Loucy (cell line): ENCODE results near the gene MACROD2.

Source experiments
- H2AFZ ChIP-seq: fragments of 200-600 bp; sonication (generic); 2 replicates; pipeline ENCODE4 v1.6.0; 2016; ENCODE audit warnings: antibody characterized with exemption, mild to moderate bottlenecking, low read length, moderate library complexity
- H3F3A ChIP-seq: fragments of 200-600 bp; 2 replicates; pipeline ENCODE4 v1.6.0; 2016; ENCODE audit warnings: antibody characterized with exemption, low read depth, mild to moderate bottlenecking
- H3K27me3 ChIP-seq: fragments of 200-600 bp; sonication (generic); 2 replicates; pipeline ENCODE4 v1.6.1; 2014; ENCODE audit warnings: low read length, mild to moderate bottlenecking; ENCODE audit not compliant: insufficient read depth, poor library complexity, severe bottlenecking
- H3K36me3 ChIP-seq: fragments of 200-600 bp; sonication (generic); 2 replicates; pipeline ENCODE4 v1.6.1; 2016; ENCODE audit warnings: low read length; ENCODE audit not compliant: insufficient read depth
- H3K4me1 ChIP-seq: fragments of 200-600 bp; sonication (generic); 2 replicates; pipeline ENCODE4 v1.5.1; 2014; ENCODE audit warnings: low read length, mild to moderate bottlenecking; ENCODE audit not compliant: insufficient read depth, poor library complexity, severe bottlenecking
- H3K4me2 ChIP-seq: fragments of 200-600 bp; sonication (generic); 2 replicates; pipeline ENCODE4 v1.6.0; 2014; ENCODE audit warnings: antibody characterized with exemption, low read length, low read depth, mild to moderate bottlenecking; ENCODE audit not compliant: poor library complexity, severe bottlenecking
- H3K4me3 ChIP-seq: fragments of 200-600 bp; sonication (generic); 2 replicates; pipeline ENCODE4 v1.5.1; 2014; ENCODE audit warnings: low read length, mild to moderate bottlenecking, mixed read lengths; ENCODE audit not compliant: poor library complexity, severe bottlenecking
- H3K79me2 ChIP-seq: fragments of 200-600 bp; sonication (generic); 2 replicates; pipeline ENCODE4 v1.6.1; 2014; ENCODE audit warnings: low read length; ENCODE audit not compliant: insufficient read depth
- H3K9ac ChIP-seq: fragments of 200-600 bp; sonication (generic); 2 replicates; pipeline ENCODE4 v1.6.0; 2014; ENCODE audit warnings: mild to moderate bottlenecking, low read depth, low read length, moderate library complexity; ENCODE audit not compliant: poor library complexity, severe bottlenecking
- H3K9me2 ChIP-seq: fragments of 200-600 bp; sonication (generic); replicated peaks from 2 replicates; pipeline ENCODE4 v1.6.1; 2016; ENCODE audit warnings: low read depth, low read length, mixed read lengths
- H3K9me3 ChIP-seq: fragments of 200-600 bp; sonication (generic); 2 replicates; pipeline ENCODE4 v1.6.1; 2014; ENCODE audit warnings: mild to moderate bottlenecking, antibody characterized with exemption, low read length, low read depth; ENCODE audit not compliant: insufficient read depth
- H4K20me1 ChIP-seq: fragments of 200-600 bp; sonication (generic); 2 replicates; pipeline ENCODE4 v1.6.0; 2014; ENCODE audit warnings: antibody characterized with exemption, low read length, mild to moderate bottlenecking; ENCODE audit not compliant: insufficient read depth, poor library complexity, severe bottlenecking
- EZH2phosphoT487 ChIP-seq: fragments of 200-600 bp; IDR thresholded peaks from 2 replicates; pipeline ENCODE4 v1.6.1; 2018; ENCODE audit warnings: antibody characterized with exemption, mild to moderate bottlenecking, moderate library complexity, borderline replicate concordance
- TF ChIP-seq, protein P1 (sequence below): fragments of 200-600 bp; sonication (generic); conservative IDR thresholded peaks from 2 replicates; pipeline ENCODE4 v1.5.1; 2014; ENCODE audit warnings: mild to moderate bottlenecking, antibody characterized with exemption, low read length

Gene MACROD2

DNA sequence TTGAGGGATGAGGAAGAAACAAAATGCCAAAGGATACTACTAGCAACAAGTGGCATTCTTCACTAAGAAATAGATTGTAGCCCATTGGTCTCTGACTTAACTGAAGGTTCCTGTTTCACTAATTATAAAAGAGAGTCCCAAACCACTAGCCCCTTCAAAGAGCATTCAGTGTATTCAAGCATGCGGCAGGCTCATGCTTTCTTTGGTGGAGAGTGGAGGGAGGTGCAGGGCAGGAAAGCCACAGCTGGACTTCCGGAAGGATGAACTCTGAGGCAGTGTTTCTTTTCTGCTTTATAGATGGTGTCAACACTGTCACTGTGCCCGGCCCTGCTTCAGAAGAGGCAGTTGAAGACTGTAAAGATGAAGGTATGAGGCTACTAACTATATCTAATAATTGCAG, 1941.9 kb downstream of the MACROD2 start:
- Histone ChIP-seq H3K9me2 (no peaks in the 10 kb centered on the region), H3K79me2 (no peaks in the 10 kb centered on the region), H3F3A (no peaks in the 10 kb centered on the region), H3K4me2 (no peak overlapping the region), H3K4me3 (no peak overlapping the region), H3K9ac (no peak overlapping the region), H3K9me3 (no peaks in the 10 kb centered on the region; the same call in 1 of the 2 replicates), H2AFZ (no peak overlapping the region), H3K4me1 (no peaks in the 10 kb centered on the region), H3K27me3 (no peaks in the 10 kb centered on the region), H3K36me3 (no peaks in the 10 kb centered on the region), H4K20me1 (no peaks in the 10 kb centered on the region)
- no peak for TF ChIP-seq EZH2phosphoT487
- TF ChIP-seq, protein P1, sequence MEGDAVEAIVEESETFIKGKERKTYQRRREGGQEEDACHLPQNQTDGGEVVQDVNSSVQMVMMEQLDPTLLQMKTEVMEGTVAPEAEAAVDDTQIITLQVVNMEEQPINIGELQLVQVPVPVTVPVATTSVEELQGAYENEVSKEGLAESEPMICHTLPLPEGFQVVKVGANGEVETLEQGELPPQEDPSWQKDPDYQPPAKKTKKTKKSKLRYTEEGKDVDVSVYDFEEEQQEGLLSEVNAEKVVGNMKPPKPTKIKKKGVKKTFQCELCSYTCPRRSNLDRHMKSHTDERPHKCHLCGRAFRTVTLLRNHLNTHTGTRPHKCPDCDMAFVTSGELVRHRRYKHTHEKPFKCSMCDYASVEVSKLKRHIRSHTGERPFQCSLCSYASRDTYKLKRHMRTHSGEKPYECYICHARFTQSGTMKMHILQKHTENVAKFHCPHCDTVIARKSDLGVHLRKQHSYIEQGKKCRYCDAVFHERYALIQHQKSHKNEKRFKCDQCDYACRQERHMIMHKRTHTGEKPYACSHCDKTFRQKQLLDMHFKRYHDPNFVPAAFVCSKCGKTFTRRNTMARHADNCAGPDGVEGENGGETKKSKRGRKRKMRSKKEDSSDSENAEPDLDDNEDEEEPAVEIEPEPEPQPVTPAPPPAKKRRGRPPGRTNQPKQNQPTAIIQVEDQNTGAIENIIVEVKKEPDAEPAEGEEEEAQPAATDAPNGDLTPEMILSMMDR: no peak

DNA sequence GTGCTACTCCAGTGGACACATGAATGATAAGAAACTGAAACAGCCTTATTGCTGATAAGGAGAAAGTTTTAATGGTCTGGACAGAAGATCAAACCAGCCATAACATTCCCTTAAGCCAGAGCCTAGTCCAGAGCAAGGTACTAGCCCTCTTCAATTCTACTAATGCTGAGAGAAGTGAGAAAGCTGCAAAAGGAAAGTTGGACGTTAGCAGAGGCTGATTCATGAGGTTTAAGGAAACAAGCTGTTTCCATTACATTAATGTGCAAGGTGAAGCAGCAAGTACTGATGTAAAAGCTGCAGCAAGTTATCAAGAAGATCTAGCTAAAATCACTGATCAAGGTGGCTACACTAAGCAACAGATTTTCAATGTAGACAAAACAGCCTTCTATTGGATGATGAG, 1943.5 kb downstream of the MACROD2 start:
- no peaks in the 10 kb centered on the region for H3K36me3 ChIP-seq
- H3K4me3 ChIP-seq: no peak overlapping the region
- no peak overlapping the region for H2AFZ ChIP-seq
- no peaks in the 10 kb centered on the region for H3K4me1 ChIP-seq
- no peak overlapping the region for H3K4me2 ChIP-seq
- no peaks in the 10 kb centered on the region for H3K27me3 ChIP-seq
- TF ChIP-seq EZH2phosphoT487: no peak
- TF ChIP-seq, protein P1: no peak
- H3K9me2 ChIP-seq: no peaks in the 10 kb centered on the region
- no peaks in the 10 kb centered on the region for H4K20me1 ChIP-seq
- no peaks in the 10 kb centered on the region; the same call in 1 of the 2 replicates for H3K9me3 ChIP-seq
- H3K79me2 ChIP-seq: no peaks in the 10 kb centered on the region
- no peak overlapping the region for H3K9ac ChIP-seq
- no peaks in the 10 kb centered on the region for H3F3A ChIP-seq

DNA sequence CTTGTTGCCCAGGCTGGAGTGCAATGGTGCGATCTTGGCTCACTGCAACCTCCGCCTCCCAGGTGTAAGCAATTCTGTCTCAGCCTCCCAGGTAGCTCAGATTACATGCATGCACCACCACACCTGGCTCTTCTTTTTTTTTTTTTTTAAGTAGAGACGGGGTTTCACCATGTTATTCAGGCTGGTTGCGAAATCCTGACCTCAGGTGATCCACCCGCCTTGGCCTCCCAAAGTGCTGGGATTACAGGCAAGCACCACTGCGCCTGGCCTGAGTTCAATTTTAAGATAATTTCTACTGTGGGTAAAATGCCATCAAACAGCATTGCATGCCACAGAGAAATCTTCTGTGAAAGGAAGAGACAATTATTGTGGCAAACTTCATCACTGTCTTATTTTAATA, 1944.8 kb downstream of the MACROD2 start:
- H3K4me2 ChIP-seq: no peak overlapping the region
- no peaks in the 10 kb centered on the region for H3F3A ChIP-seq
- no peaks in the 10 kb centered on the region for H3K4me1 ChIP-seq
- no peak overlapping the region for H3K9ac ChIP-seq
- no peaks in the 10 kb centered on the region for H3K9me2 ChIP-seq
- TF ChIP-seq, protein P1: no peak
- no peak for TF ChIP-seq EZH2phosphoT487
- H2AFZ ChIP-seq: no peak overlapping the region
- H3K4me3 ChIP-seq: no peak overlapping the region
- no peaks in the 10 kb centered on the region for H4K20me1 ChIP-seq
- no peaks in the 10 kb centered on the region for H3K27me3 ChIP-seq
- no peaks in the 10 kb centered on the region for H3K36me3 ChIP-seq
- H3K79me2 ChIP-seq: no peaks in the 10 kb centered on the region
- H3K9me3 ChIP-seq: no peaks in the 10 kb centered on the region; the same call in 1 of the 2 replicates
